ENCODE measurements around the gene PLXNB3. TPM values are rescaled to one million over a fixed set of nuclear protein-coding genes. Genes with fewer than 3 reads are reported as not detected.

Gene PLXNB3
- total RNA-seq, 3 donors from 2014 or later, result 12.3 to 17.9 (median 13.4) TPM

DNA sequence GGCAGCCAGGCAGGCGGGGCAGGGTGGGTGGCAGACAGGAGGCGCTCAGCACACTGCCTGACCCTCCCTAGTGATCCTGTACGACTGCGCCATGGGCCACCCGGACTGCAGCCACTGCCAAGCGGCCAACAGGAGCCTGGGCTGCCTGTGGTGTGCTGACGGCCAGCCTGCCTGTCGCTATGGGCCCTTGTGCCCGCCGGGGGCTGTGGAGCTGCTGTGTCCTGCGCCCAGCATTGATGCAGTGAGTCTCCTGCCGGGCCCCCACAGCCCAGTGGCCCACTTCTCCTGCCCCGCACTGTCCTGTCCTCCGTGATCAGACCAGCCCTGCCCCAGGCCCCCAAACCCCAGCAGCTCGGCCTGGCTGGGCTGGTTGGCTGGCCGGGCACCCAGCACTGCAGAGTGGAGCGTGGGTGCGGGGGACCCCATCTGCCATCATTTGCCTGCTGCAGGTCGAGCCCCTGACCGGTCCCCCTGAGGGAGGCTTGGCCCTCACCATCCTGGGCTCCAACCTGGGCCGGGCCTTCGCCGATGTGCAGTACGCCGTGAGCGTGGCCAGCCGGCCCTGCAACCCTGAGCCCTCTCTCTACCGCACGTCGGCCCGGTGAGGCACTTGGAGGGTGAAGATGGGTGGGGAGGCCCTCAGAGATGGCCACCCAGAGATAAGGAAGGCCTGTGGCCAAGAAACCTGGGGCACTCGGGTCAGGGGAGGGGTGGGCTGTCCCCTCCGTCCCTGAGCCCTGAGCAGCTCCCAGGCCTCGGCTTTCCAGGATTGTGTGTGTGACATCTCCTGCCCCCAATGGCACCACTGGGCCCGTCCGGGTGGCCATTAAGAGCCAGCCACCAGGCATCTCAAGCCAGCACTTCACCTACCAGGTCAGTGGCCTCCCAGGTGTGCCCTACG is 7.6 kb downstream of the PLXNB3 start:
- no peak for DNase-seq (ENCODE audit: low spot score in 2 of 2)
- H3K4me3 ChIP-seq, result no peak overlapping the region
- H3K27me3 ChIP-seq, result peaks cover 0 to 47% of the 10 kb centered on the region in 2 donors
- peaks cover 0 to 3% of the 10 kb centered on the region in 2 donors for H3K9me3 ChIP-seq
- intact Hi-C loops (cut with DNase I; ENCODE audit: low total_unique reads), result no loop called here
- no peak for TF ChIP-seq POLR2AphosphoS5 (IDR thresholded peaks at IDR 0.05)
- TF ChIP-seq, protein P1, sequence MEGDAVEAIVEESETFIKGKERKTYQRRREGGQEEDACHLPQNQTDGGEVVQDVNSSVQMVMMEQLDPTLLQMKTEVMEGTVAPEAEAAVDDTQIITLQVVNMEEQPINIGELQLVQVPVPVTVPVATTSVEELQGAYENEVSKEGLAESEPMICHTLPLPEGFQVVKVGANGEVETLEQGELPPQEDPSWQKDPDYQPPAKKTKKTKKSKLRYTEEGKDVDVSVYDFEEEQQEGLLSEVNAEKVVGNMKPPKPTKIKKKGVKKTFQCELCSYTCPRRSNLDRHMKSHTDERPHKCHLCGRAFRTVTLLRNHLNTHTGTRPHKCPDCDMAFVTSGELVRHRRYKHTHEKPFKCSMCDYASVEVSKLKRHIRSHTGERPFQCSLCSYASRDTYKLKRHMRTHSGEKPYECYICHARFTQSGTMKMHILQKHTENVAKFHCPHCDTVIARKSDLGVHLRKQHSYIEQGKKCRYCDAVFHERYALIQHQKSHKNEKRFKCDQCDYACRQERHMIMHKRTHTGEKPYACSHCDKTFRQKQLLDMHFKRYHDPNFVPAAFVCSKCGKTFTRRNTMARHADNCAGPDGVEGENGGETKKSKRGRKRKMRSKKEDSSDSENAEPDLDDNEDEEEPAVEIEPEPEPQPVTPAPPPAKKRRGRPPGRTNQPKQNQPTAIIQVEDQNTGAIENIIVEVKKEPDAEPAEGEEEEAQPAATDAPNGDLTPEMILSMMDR (IDR thresholded peaks at IDR 0.05), result no peak
- no peak for TF ChIP-seq POLR2A (IDR thresholded peaks at IDR 0.05)
- no peak overlapping the region for H3K27ac ChIP-seq
- no peaks in the 10 kb centered on the region for H3K36me3 ChIP-seq
- no peaks in the 10 kb centered on the region for H3K4me1 ChIP-seq

DNA sequence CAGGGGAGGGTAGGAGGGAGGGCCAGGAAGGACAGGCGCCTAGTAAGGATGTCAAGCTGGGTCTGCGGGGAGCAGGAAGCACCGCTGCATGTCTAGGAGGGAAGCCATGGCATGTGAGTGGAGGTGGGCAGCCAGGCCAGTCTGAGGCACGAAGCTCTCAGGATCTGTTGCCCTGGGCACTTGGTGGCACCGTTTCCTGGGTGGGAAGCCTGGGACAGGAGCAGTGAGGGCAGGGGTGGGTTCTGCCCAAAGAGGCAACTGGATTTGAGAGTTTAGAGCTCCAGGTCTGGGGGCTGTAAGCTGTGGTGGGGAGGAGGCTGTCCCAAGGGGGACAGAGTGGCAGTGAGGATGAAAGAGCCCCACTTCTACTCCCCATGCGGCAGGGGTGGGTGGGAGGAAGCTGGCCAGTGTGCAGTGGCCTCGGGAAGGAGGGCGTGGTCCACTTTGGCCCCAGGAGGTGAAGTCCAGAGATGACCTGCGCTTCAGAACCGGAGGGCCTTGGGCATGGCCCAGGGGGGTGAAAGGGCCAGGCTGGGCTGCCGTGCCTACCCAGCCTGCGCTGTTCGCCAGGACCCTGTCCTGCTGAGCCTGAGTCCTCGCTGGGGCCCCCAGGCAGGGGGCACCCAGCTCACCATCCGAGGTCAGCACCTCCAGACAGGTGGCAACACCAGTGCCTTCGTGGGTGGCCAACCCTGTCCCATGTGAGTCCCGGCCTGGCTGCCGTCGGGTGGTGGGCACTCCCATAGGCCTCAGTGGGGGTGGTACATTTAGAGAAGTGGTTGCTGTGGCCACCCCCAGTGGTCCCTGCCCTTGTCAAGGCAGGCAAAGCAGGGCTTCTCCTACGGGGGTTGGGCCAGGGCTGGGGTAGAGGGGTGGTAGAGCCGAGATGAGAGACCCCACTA is 8.5 kb downstream of the PLXNB3 start:
- Histone ChIP-seq H3K4me1 (no peaks in the 10 kb centered on the region), H3K9me3 (no peaks in the 10 kb centered on the region), H3K36me3 (no peaks in the 10 kb centered on the region), H3K4me3 (no peak overlapping the region), H3K27me3 (peaks cover 0 to 54% of the 10 kb centered on the region in 2 donors), H3K27ac (no peak overlapping the region)
- TF ChIP-seq, protein P1 (IDR thresholded peaks at IDR 0.05), result no peak
- no peak for TF ChIP-seq POLR2AphosphoS5 (IDR thresholded peaks at IDR 0.05)
- TF ChIP-seq POLR2A (IDR thresholded peaks at IDR 0.05), result no peak
- no peak for DNase-seq (ENCODE audit: low spot score in 2 of 2)
- intact Hi-C loops (cut with DNase I; ENCODE audit: low total_unique reads), result no loop called here

DNA sequence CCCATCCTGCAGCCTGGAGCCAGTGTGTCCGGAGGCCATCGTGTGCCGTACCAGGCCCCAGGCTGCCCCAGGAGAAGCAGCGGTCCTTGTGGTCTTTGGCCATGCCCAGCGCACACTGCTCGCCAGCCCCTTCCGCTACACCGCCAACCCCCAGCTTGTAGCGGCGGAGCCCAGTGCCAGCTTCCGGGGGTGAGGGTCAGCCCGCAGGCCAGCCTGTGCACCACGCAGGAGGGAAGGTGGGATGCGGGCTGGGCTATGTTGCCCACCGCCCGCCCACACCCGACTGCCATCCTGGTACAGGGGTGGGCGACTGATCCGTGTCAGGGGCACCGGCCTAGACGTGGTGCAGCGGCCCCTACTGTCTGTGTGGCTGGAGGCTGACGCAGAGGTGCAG is 9.2 kb downstream of the PLXNB3 start:
- intact Hi-C loops (cut with DNase I; ENCODE audit: low total_unique reads), result no loop called here
- TF ChIP-seq, protein P1 (IDR thresholded peaks at IDR 0.05), result no peak
- TF ChIP-seq POLR2AphosphoS5 (IDR thresholded peaks at IDR 0.05) (no peak), POLR2A (IDR thresholded peaks at IDR 0.05) (no peak)
- Histone ChIP-seq H3K36me3 (no peaks in the 10 kb centered on the region), H3K27me3 (peaks cover 0 to 57% of the 10 kb centered on the region in 2 donors), H3K27ac (no peak overlapping the region), H3K4me1 (no peaks in the 10 kb centered on the region), H3K4me3 (no peak overlapping the region), H3K9me3 (no peaks in the 10 kb centered on the region)
- no peak for DNase-seq (ENCODE audit: low spot score in 2 of 2)

DNA sequence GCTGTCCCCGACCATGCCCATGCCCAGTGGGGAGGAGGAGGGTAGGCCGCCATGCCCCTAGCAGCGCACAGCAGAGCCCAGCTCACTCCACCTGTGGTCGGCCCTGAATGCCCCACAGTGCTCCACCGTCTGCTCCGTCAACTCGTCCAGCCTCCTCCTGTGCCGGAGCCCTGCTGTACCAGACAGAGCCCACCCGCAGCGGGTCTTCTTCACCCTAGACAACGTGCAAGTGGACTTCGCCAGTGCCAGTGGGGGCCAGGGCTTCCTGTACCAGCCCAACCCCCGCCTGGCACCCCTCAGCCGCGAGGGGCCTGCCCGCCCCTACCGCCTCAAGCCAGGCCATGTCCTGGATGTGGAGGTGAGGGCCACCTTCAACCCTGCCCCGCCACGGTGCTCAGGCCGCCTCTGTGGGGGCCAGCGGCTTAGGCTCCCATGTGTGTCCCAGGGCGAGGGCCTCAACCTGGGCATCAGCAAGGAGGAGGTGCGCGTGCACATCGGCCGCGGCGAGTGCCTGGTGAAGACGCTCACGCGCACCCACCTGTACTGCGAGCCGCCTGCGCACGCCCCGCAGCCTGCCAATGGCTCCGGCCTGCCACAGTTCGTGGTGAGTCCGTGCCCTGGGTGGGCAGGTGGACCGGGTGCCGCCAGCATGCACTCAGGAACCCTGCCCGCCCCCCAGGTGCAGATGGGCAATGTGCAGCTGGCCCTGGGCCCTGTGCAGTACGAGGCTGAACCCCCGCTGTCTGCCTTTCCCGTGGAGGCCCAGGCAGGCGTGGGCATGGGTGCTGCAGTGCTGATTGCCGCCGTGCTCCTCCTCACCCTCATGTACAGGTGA is 9.9 kb downstream of the PLXNB3 start:
- Histone ChIP-seq H3K4me1 (no peaks in the 10 kb centered on the region), H3K4me3 (no peak overlapping the region), H3K27ac (no peak overlapping the region), H3K9me3 (no peaks in the 10 kb centered on the region), H3K27me3 (peaks cover 0 to 59% of the 10 kb centered on the region in 2 donors), H3K36me3 (no peaks in the 10 kb centered on the region)
- intact Hi-C loops (cut with DNase I; ENCODE audit: low total_unique reads), result no loop called here
- TF ChIP-seq POLR2AphosphoS5 (IDR thresholded peaks at IDR 0.05), result no peak
- TF ChIP-seq, protein P1 (IDR thresholded peaks at IDR 0.05), result no peak
- no peak for DNase-seq (ENCODE audit: low spot score in 2 of 2)
